ENCODE measurements around the gene UNC13D. TPM values are rescaled to one million over a fixed set of nuclear protein-coding genes. Genes with fewer than 3 reads are reported as not detected.

Gene UNC13D
- total and polyA plus RNA-seq, 12 donors = 3.0 to 20.7 (median 8.5) TPM

DNA sequence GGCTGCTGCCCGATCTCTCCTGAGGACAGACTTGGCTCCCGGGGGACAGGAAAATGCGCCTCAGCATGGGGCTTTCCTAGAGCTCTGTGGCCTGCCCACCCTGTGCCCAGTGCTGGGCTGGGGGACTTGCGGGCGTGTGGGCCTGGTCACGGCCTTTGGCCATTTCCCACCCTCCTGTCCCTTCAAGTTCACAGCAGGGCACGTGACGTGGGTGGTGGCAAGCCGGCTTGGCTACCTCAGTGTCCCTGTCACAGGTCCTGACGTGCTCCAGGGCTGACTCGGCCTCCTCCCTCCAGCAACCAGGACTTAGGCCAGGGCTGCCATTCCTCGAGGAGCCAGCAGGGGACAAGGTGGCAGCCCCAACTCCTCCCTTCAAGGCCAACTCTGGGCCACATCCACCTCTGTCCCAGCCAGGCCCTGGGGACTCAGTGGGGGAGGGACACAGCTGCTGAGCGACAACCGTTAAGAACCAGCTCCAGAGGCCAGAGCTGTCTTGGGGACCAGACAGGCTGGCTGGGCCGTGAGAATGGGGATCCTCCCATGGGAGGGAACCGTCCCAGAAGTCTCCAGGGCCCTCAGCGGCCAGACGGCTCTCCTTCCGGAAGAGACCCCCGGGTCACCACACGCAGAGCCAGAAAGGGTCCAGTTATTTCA, 981 bp upstream of the UNC13D start:
- H3K4me3 ChIP-seq = peak overlapping the region in 3 of 10 donors; percentile 19 to 64 (median 33)
- WGBS, 2 donors = 18 to 19% methylated on average over 20 to 21 of the region's 21 CpGs
- intact Hi-C loops (cut with DNase I) = loop anchor here in 2 of 10 donors (1.0 to 5.0 kb wide), 3 partner anchors 33 to 68 kb away; partner anchors contain the start of genes TRIM47 (in 1 of the 2) and TRIM65 (in 1 of the 2)
- H3K27ac ChIP-seq = peak overlapping the region; percentile 65 to 97 (median 88)
- H3K27me3 ChIP-seq = no peaks in the 10 kb centered on the region
- no peaks in the 10 kb centered on the region for H3K9me3 ChIP-seq
- peaks cover 39 to 68% (median 60%) of the 10 kb centered on the region in 9 donors for H3K4me1 ChIP-seq
- ATAC-seq (peak; percentile 66 to 81 (median 79)), DNase-seq (peak; percentile 86 to 87)
- peaks cover 0 to 62% (median 27%) of the 10 kb centered on the region in 9 donors for H3K36me3 ChIP-seq
- TF ChIP-seq CTCF (IDR thresholded peaks at IDR 0.05) = peak; percentile 69 to 86 (median 83)

GRCh38 chr17:75844530-75845057, 390 bp upstream of the UNC13D start:
- ATAC-seq = peak; percentile 12 to 69 (median 54)
- no peak for DNase-seq
- H3K4me3 ChIP-seq = peak overlapping the region in 6 of 10 donors; percentile 19 to 64 (median 30)
- WGBS, 2 donors = 36 to 40% methylated on average over 13 to 14 of the region's 14 CpGs
- H3K9me3 ChIP-seq = no peaks in the 10 kb centered on the region
- TF ChIP-seq CTCF (IDR thresholded peaks at IDR 0.05) = no peak
- H3K27me3 ChIP-seq = no peaks in the 10 kb centered on the region
- intact Hi-C loops (cut with DNase I) = loop anchor here in 2 of 10 donors (1.0 to 5.0 kb wide), 3 partner anchors 34 to 67 kb away; partner anchors contain the start of genes TRIM47 (in 1 of the 2) and TRIM65 (in 1 of the 2)
- peak overlapping the region; percentile 65 to 97 (median 88) for H3K27ac ChIP-seq
- H3K4me1 ChIP-seq = peaks cover 34 to 63% (median 55%) of the 10 kb centered on the region in 9 donors
- H3K36me3 ChIP-seq = peaks cover 0 to 62% (median 27%) of the 10 kb centered on the region in 9 donors

DNA sequence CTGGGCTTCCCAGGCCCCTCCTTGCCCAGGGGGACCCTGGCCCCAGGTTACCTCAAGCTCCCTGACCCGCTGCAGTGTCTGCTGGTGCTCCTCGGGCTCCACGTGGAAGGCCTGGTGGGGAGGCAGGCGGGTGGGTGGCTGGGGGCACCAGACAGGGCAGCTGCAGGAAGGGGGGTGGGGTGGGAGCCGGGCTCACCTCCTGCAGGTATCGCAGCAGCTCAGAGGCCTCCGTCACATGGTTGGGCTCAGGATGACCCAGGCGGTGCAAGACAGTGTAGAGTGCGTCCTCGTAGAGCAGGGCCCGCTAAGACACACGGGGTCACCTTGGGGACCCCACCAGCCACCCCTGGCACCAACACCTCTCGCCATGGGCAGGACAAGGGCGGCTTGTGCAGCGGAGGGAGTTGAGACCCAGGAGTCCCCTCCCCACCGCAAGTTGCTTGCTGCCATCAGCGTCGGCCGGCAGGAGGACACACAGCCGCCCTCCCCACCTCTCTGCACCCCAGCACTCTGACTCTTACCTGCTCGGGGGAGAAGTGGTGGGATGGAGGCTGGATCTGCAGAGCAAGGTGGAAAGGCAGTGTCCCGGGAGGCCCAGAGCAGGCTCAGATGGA, 1.1 kb downstream of the UNC13D start:
- peaks cover 32 to 54% (median 43%) of the 10 kb centered on the region in 9 donors for H3K4me1 ChIP-seq
- ATAC-seq (no peak), DNase-seq (no peak)
- WGBS, 2 donors = 88 to 96% methylated on average over 22 of the region's 22 CpGs
- intact Hi-C loops (cut with DNase I) = no loop called here
- H3K9me3 ChIP-seq = no peaks in the 10 kb centered on the region
- H3K36me3 ChIP-seq = peaks cover 0 to 60% (median 20%) of the 10 kb centered on the region in 9 donors
- H3K27me3 ChIP-seq = no peaks in the 10 kb centered on the region
- H3K4me3 ChIP-seq = peak overlapping the region in 6 of 10 donors; percentile 19 to 64 (median 30)
- H3K27ac ChIP-seq = peak overlapping the region in 7 of 10 donors; percentile 1 to 97 (median 87)
- TF ChIP-seq CTCF (IDR thresholded peaks at IDR 0.05) = no peak

- 90 to 91% methylated on average over 18 of the region's 18 CpGs for WGBS, 2 donors
- DNase-seq = no peak
- H3K4me3 ChIP-seq = peak overlapping the region in 1 of 10 donors; percentile 64
- no peaks in the 10 kb centered on the region for H3K27me3 ChIP-seq
- peak overlapping the region in 1 of 10 donors; percentile 97 for H3K27ac ChIP-seq
- H3K36me3 ChIP-seq = peaks cover 0 to 57% (median 14%) of the 10 kb centered on the region in 9 donors
- TF ChIP-seq CTCF (IDR thresholded peaks at IDR 0.05) = no peak
- no peaks in the 10 kb centered on the region for H3K9me3 ChIP-seq
- ATAC-seq = no peak
- intact Hi-C loops (cut with DNase I) = no loop called here
- peaks cover 29 to 52% (median 39%) of the 10 kb centered on the region in 9 donors for H3K4me1 ChIP-seq
Observed at GRCh38 chr17:75842411-75842810, 1.8 kb downstream of the UNC13D start.
